Measurements from ENCODE around the gene FAM114A2. TPM values are rescaled to one million over a fixed set of nuclear protein-coding genes. Genes with fewer than 3 reads are reported as not detected.

FAM114A2 gene
- total RNA-seq, 1 donor from 2014 or later, result 30.4 TPM

GRCh38 chr5:153998768-153999167 lies 39.9 kb downstream of the FAM114A2 start:
- no peak overlapping the region for H3K27ac Mint-ChIP-seq
- no peak for DNase-seq (ENCODE audit: extremely low spot score, unreplicated experiment)
- H3K4me1 Mint-ChIP-seq (ENCODE audit: unreplicated experiment), result no peaks in the 10 kb centered on the region
- peaks cover 33% of the 10 kb centered on the region for H3K36me3 Mint-ChIP-seq
- H3K9me3 Mint-ChIP-seq, result no peaks in the 10 kb centered on the region
- H3K27me3 Mint-ChIP-seq, result no peaks in the 10 kb centered on the region
- H3K4me3 Mint-ChIP-seq, result no peak overlapping the region
- no peak for TF ChIP-seq CTCF (conservative IDR thresholded peaks at IDR 0.05)

GRCh38 chr5:153998010-153998409 lies 40.7 kb downstream of the FAM114A2 start:
- Mint-ChIP-seq H3K9me3 (no peaks in the 10 kb centered on the region), H3K36me3 (peaks cover 33% of the 10 kb centered on the region), H3K27me3 (no peaks in the 10 kb centered on the region), H3K27ac (no peak overlapping the region), H3K4me1 (ENCODE audit: unreplicated experiment) (no peaks in the 10 kb centered on the region), H3K4me3 (no peak overlapping the region)
- no peak for TF ChIP-seq CTCF (conservative IDR thresholded peaks at IDR 0.05)
- DNase-seq (ENCODE audit: extremely low spot score, unreplicated experiment), result no peak

GRCh38 chr5:153991168-153991567 lies 47.5 kb downstream of the FAM114A2 start:
- Mint-ChIP-seq H3K4me3 (no peak overlapping the region), H3K27me3 (no peaks in the 10 kb centered on the region), H3K36me3 (peaks cover 14% of the 10 kb centered on the region), H3K27ac (no peak overlapping the region), H3K4me1 (ENCODE audit: unreplicated experiment) (no peaks in the 10 kb centered on the region), H3K9me3 (no peaks in the 10 kb centered on the region)
- no peak for TF ChIP-seq CTCF (conservative IDR thresholded peaks at IDR 0.05)
- DNase-seq (ENCODE audit: extremely low spot score, unreplicated experiment), result no peak

- H3K9me3 Mint-ChIP-seq, result no peaks in the 10 kb centered on the region
- H3K27me3 Mint-ChIP-seq, result peaks cover 2% of the 10 kb centered on the region
- no peak for TF ChIP-seq CTCF (conservative IDR thresholded peaks at IDR 0.05)
- peaks cover 13% of the 10 kb centered on the region for H3K36me3 Mint-ChIP-seq
- no peak overlapping the region for H3K4me3 Mint-ChIP-seq
- no peaks in the 10 kb centered on the region for H3K4me1 Mint-ChIP-seq (ENCODE audit: unreplicated experiment)
- no peak overlapping the region for H3K27ac Mint-ChIP-seq
- DNase-seq (ENCODE audit: extremely low spot score, unreplicated experiment), result no peak
Observed at GRCh38 chr5:153988510-153988909, 50.2 kb downstream of the FAM114A2 start.

- no peaks in the 10 kb centered on the region for H3K9me3 Mint-ChIP-seq
- no peaks in the 10 kb centered on the region for H3K4me1 Mint-ChIP-seq (ENCODE audit: unreplicated experiment)
- H3K27ac Mint-ChIP-seq, result no peak overlapping the region
- no peak for TF ChIP-seq CTCF (conservative IDR thresholded peaks at IDR 0.05)
- H3K4me3 Mint-ChIP-seq, result no peak overlapping the region
- peaks cover 3% of the 10 kb centered on the region for H3K27me3 Mint-ChIP-seq
- DNase-seq (ENCODE audit: extremely low spot score, unreplicated experiment), result no peak
- peaks cover 9% of the 10 kb centered on the region for H3K36me3 Mint-ChIP-seq
Observed at GRCh38 chr5:153987301-153987700, 51.4 kb downstream of the FAM114A2 start.

GRCh38 chr5:153985498-153985897 lies 53.2 kb downstream of the FAM114A2 start:
- no peak overlapping the region for H3K4me3 Mint-ChIP-seq
- no peak overlapping the region for H3K27ac Mint-ChIP-seq
- DNase-seq (ENCODE audit: extremely low spot score, unreplicated experiment), result no peak
- H3K4me1 Mint-ChIP-seq (ENCODE audit: unreplicated experiment), result no peaks in the 10 kb centered on the region
- H3K9me3 Mint-ChIP-seq, result no peaks in the 10 kb centered on the region
- no peaks in the 10 kb centered on the region for H3K36me3 Mint-ChIP-seq
- H3K27me3 Mint-ChIP-seq, result peaks cover 3% of the 10 kb centered on the region
- TF ChIP-seq CTCF (conservative IDR thresholded peaks at IDR 0.05), result no peak
